Panc1 (cell line): ENCODE data around the gene ATP6V1F. TPM values are rescaled to one million over a fixed set of nuclear protein-coding genes. Genes with fewer than 3 reads are reported as not detected.

Source experiments
- ATAC-seq: fragments of 200-7000 bp; cut with Tn5 transposase; 2 replicates; pipeline ENCODE4 v1.9.1; 2020; ENCODE audit warnings: mild to moderate bottlenecking, moderate library complexity
- BruUV-seq: library from RNA; stranded (reverse); fragments of 400-500 nt; replicated peaks from 2 replicates; lab custom pipeline; 2021; lab: Mats Ljungman, UMichigan
- CTCF ChIA-PET: fragments of 300-600 bp; sonication (Branson Sonifier 250); formaldehyde crosslinking; loops from one replicate; lab custom pipeline; 2022; ENCODE audit warnings: antibody characterized with exemption; lab: Charles Lee
- POLR2A ChIA-PET: fragments of 300-600 bp; sonication (Branson Sonifier 250); formaldehyde crosslinking; loops from one replicate; lab custom pipeline; 2022; ENCODE audit warnings: antibody characterized with exemption; lab: Charles Lee
- DNase-seq: peaks from one replicate; pipeline ENCODE4 v3.0.0-alpha.2; 2010; ENCODE audit warnings: low read depth, low spot score
- H3K27ac ChIP-seq: 2 replicates; pipeline ENCODE4 v1.5.1; 2011; ENCODE audit warnings: mild to moderate bottlenecking, low read length, inconsistent platforms
- H3K27me3 ChIP-seq: fragments of 200-500 bp; sonication (Bioruptor generic); 2 replicates; pipeline ENCODE4 v1.6.0; 2014; ENCODE audit warnings: low read length, inconsistent platforms; ENCODE audit not compliant: control insufficient read depth, insufficient read depth
- H3K36me3 ChIP-seq: fragments of 200-500 bp; sonication (Bioruptor generic); 2 replicates; pipeline ENCODE4 v1.5.1; 2014; ENCODE audit warnings: inconsistent platforms, mild to moderate bottlenecking, low read length, moderate library complexity; ENCODE audit not compliant: control insufficient read depth, insufficient read depth
- H3K4me1 ChIP-seq: 2 replicates; pipeline ENCODE4 v1.5.1; 2011; ENCODE audit warnings: inconsistent platforms, mild to moderate bottlenecking, low read length, moderate library complexity; ENCODE audit not compliant: control insufficient read depth, insufficient read depth
- H3K4me3 ChIP-seq, 2 experiments: 2 replicates each; pipeline ENCODE4 v1.5.1; 2011 to 2012; ENCODE audit warnings: low read depth in 2 of 2, low read length in 2 of 2, mild to moderate bottlenecking in 2 of 2, inconsistent platforms in 1 of 2, moderate library complexity in 1 of 2
- H3K9me3 ChIP-seq: fragments of 200-500 bp; sonication (Bioruptor generic); 2 replicates; pipeline ENCODE4 v1.5.1; 2014; ENCODE audit warnings: low read depth, mild to moderate bottlenecking, inconsistent platforms, low read length, moderate library complexity; ENCODE audit not compliant: control insufficient read depth, insufficient read depth
- POLR2AphosphoS5 ChIP-seq: IDR thresholded peaks from 2 replicates; pipeline ENCODE4 v1.6.1; 2012; ENCODE audit warnings: mild to moderate bottlenecking, low read depth, low read length, moderate library complexity
- REST ChIP-seq, 2 experiments: IDR thresholded peaks; 2 replicates each; pipeline ENCODE4 v1.6.1; 2011 to 2012; ENCODE audit warnings: low read depth in 2 of 2, control low read depth in 1 of 2, low read length in 1 of 2, mild to moderate bottlenecking in 1 of 2, moderate library complexity in 1 of 2; ENCODE audit not compliant: insufficient read depth in 1 of 2
- SIN3A ChIP-seq: IDR thresholded peaks from 2 replicates; pipeline ENCODE4 v1.6.1; 2012; ENCODE audit warnings: low read depth, mild to moderate bottlenecking, low read length, moderate library complexity, borderline replicate concordance; ENCODE audit not compliant: insufficient read depth
- TCF7L2 ChIP-seq: IDR thresholded peaks from 2 replicates; pipeline ENCODE4 v1.6.1; 2011; ENCODE audit warnings: mild to moderate bottlenecking, low read depth, low read length, inconsistent platforms
- in situ Hi-C: cut with HindIII; loops from 2 replicates; pipeline ENCODE4 v1.10.0; 2016; ENCODE audit warnings: low sequenced_read_pairs, low pct_unique_long_range_greater_than_20kb
- intact Hi-C: fragments of 100-400 bp; cut with micrococcal nuclease; formaldehyde crosslinking; loops from one replicate; pipeline ENCODE4 v1.10.0; 2022; ENCODE audit not compliant: unreplicated experiment
- total RNA-seq: library from RNA; stranded (reverse); gene quantifications from one replicate; pipeline ENCODE4 v1.2.1, GENCODE V29; 2021; ENCODE audit not compliant: unreplicated experiment
- TF ChIP-seq, protein P1 (sequence below): fragments of 450-650 bp; IDR thresholded peaks from 2 replicates; pipeline ENCODE4 v1.5.1; 2017; ENCODE audit warnings: mild to moderate bottlenecking

The ATP6V1F gene
- total RNA-seq, 1 experiment from 2014 or later: 151 TPM

DNA sequence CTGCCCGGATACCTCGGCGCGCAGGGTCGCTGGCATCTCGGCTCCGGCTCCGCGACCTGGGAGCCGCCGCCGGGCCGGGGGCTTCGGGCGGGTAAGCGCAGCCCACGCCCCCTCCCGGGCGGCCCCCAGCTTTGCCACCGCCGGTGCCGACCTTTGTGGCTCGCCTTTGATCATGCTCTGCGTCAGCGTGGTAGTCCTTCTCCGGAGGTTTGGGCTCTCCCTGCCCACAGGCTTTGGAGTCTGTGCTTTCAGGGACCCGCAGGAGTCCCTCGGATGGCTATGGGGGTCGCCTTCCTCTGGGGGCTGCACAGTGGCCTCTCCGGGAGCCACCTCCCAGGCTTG lies 7.3 kb downstream of the ATP6V1F start:
- Histone ChIP-seq H3K9me3 (no peaks in the 10 kb centered on the region), H3K27ac (no peak overlapping the region), H3K4me3 (peak overlapping the region; percentile 45 to 53), H3K27me3 (no peaks in the 10 kb centered on the region; the same call in 1 of the 2 replicates), H3K36me3 (no peaks in the 10 kb centered on the region), H3K4me1 (0 out of 2 replicates have a peak, but pooled peaks cover 3% of the 10 kb centered on the region)
- DNase-seq (no peak), ATAC-seq (peak; percentile 10; the same call in 1 of the 2 replicates)
- POLR2A ChIA-PET: no interaction called here
- in situ Hi-C loops: no loop called here
- intact Hi-C loops: loop anchor here (5.0 kb wide), 1 partner anchor 73 kb away; no protein-coding TSS in a partner anchor
- TF ChIP-seq TCF7L2 (peak; percentile 60; the same call in 1 of the 2 replicates), REST (IDR thresholded peaks at IDR 0.05; ENCODE audit: insufficient read depth in 1 of 2, low read depth in 2 of 2, low read length in 1 of 2) (no peak)
- no TSS peak for BruUV-seq
- CTCF ChIA-PET: interaction anchor here (0.6 kb wide), 1 partner anchor 38 kb away, joined by 7 read pairs; no protein-coding TSS in a partner anchor

GRCh38 chr7:128871050-128871449 lies 8.4 kb downstream of the ATP6V1F start:
- no peak for ATAC-seq
- in situ Hi-C loops: no loop called here
- TF ChIP-seq, protein P1, sequence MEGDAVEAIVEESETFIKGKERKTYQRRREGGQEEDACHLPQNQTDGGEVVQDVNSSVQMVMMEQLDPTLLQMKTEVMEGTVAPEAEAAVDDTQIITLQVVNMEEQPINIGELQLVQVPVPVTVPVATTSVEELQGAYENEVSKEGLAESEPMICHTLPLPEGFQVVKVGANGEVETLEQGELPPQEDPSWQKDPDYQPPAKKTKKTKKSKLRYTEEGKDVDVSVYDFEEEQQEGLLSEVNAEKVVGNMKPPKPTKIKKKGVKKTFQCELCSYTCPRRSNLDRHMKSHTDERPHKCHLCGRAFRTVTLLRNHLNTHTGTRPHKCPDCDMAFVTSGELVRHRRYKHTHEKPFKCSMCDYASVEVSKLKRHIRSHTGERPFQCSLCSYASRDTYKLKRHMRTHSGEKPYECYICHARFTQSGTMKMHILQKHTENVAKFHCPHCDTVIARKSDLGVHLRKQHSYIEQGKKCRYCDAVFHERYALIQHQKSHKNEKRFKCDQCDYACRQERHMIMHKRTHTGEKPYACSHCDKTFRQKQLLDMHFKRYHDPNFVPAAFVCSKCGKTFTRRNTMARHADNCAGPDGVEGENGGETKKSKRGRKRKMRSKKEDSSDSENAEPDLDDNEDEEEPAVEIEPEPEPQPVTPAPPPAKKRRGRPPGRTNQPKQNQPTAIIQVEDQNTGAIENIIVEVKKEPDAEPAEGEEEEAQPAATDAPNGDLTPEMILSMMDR: no peak
- no peak for TF ChIP-seq POLR2AphosphoS5
- no peak for TF ChIP-seq REST (IDR thresholded peaks at IDR 0.05; ENCODE audit: insufficient read depth in 1 of 2, low read depth in 2 of 2, low read length in 1 of 2)
- TF ChIP-seq TCF7L2: no peak
- no peak for TF ChIP-seq SIN3A
- no TSS peak for BruUV-seq
- no peak for DNase-seq
- ChIA-PET POLR2A (no interaction called here), CTCF (no interaction called here)
- Histone ChIP-seq H3K9me3 (no peaks in the 10 kb centered on the region), H3K27me3 (no peaks in the 10 kb centered on the region; the same call in 1 of the 2 replicates), H3K4me1 (0 out of 2 replicates have a peak, but pooled peaks cover 3% of the 10 kb centered on the region), H3K36me3 (no peaks in the 10 kb centered on the region), H3K27ac (no peak overlapping the region), H3K4me3 (no peak overlapping the region)
- intact Hi-C loops: no loop called here
